T-helper 9 cell (primary cell): ENCODE results near the gene ANKRD9.

Experiments
- DNase-seq: peaks from one replicate; pipeline ENCODE4 v3.0.0-alpha.2; 2020

Gene ANKRD9

DNA sequence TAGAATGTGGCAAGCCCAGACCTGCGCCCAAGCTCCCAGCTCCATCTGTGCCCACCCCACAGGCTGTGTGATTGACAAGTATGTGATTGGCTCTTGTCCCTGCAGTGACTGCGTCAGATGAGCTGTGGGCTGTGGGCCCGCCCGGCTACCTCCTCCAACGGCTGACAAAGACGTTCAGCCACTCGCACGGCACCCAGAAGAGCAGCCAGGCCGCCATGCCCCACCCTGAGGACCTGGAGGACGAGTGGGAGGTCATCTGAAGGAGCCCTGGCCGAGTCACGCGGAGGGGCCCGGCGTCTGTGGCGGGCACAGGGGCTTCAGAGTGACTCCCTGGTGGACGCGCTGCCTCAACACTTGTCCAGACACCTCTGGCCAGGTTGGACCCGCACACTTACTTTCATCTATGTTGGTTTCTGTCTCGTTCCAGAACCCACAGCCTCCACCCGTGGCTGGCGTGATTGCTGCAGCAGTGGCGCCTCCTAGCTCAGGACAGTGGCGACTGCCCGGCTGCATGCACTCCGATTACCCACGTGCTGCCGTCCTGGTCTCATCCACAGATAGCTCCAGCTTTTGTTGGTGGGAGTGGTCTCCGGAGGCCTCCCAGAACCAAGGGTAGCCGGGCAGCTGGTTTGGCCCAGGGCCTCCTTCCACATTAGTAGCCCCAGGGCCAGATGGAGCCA is 11.4 kb downstream of the ANKRD9 start:
- DNase-seq, result no peak

DNA sequence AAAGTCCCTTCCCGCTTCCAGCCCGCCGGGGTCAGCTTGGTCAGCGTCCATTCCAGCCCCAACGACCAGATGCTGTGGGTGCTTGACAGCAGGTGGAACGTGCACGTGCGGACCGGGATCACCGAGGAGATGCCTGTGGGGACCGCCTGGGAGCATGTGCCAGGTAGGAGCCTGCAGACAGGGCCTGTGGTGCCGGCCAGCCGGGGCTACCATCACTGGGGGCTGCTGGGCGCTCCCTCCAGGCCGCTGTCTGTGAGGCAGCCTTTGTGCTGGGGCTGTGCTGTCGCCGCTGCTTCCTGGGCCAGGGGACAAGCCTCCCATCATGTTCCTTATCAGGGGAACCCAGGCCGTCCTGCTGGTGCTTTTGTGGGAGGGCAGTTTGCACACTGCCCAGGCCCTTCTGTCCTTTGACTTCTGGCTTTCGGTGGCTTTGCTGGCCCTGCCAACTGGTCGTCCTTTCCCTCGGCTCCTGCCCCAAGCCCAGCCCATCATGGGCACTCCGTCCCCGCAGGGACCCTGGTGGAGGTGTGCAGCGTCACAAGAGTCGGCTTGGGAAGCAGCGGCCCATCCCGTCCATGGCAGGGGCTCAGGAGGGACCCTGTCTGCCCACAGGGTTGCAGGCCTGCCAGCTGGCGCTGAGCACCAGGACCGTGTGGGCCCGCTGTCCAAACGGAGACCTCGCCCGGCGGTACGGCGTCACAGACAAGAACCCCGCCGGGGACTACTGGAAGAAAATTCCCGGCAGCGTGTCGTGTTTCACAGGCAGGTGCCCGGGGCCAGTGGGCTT is 12.4 kb downstream of the ANKRD9 start:
- no peak for DNase-seq

DNA sequence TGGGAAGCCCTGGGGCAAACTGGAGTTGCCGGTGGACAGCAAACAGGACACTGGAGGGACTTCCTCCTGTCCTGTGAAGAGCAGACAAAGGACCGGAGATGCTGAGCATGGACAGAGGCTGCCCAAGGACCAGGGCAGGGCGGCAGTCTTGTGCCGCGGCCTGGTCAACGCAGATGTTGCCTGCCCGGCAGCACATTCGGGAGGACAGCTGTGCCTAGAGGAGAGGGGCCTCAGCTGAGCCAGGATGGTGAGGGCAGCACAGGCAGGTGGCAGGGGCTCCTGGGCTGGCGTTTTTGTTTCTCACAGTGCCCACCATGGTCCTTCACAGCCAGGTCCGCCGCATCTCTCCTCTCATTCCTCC is 13.3 kb downstream of the ANKRD9 start:
- no peak for DNase-seq

DNA sequence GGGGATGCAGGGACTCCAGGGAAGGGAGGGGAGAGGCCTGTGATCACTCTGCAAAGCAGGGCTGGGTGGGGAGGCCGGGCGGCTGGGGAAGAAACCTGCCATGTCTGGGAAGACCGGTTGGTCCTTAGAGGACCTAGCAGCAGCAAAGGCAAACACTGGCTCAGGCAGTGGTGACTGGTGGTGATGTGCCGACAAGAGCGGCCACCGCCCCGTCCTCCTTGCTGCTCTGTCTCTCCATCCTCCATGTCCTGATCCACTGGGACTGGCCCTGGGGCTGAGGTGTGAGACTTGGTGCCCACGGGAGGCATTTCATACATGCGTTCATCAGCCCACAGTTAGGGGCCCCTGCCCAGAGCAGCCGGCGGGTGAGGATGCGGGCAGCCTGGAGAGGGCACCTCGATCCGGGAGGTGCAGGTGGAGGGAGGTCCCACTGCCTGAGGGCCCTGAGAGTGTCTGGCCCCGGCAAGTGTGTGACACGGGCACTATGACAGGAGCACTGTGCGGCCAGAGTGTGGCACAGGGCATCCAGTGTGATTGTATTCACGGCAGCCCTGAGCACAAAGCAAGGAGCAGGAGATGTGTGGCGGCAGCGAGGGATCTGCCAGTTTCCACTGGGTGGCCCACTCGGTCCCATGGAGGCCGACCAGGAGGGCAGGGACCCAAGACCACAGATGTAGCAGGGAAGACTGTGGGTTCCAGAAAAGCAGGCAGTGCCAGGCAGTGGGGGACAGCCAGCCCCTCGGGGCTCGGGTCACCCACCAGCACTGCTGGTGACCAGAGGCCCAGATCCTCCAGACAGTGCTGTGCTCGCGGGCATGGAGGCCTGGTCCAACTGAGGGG is 13.9 kb downstream of the ANKRD9 start:
- DNase-seq, result no peak

DNA sequence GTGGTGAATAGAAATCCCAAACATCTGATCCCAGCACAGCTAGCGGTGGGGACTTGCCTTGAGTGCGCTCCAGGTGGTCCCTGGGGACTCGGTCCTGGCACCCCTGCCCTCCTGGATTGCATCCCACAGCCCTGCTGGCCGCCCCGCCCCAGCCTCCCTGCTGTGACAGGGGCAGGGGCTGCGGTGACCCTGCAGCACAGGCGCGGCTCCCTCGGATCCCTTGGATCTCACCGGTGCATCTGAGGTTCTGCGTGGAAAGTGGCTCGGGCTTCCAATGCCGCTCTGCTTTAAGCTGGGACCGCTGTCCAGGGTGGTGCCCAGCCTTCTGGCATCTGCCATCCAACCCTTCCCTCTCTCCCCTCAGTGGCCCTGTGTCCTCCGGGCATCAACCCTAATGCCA is 16.0 kb downstream of the ANKRD9 start:
- DNase-seq, result no peak

DNA sequence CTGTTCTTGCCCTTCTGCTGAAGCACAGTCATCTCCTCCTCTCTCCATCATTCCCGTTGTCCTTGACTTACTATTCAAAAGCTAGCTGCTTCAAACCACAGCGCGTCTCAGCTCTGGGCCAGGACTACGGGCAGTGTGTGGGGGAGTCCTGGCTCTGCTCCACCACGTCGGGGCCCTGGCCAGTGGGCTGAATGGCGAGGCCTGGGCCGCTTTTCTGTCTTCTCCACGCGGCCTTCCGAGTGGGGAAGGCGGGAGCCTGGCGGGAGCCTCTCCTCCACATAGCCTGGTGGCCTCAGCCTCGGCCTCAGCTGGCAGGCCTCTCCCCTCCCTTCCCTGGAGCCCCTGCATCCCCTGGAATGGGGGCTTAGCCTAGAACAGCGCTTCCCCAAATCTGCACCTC is 16.5 kb downstream of the ANKRD9 start:
- no peak for DNase-seq

DNA sequence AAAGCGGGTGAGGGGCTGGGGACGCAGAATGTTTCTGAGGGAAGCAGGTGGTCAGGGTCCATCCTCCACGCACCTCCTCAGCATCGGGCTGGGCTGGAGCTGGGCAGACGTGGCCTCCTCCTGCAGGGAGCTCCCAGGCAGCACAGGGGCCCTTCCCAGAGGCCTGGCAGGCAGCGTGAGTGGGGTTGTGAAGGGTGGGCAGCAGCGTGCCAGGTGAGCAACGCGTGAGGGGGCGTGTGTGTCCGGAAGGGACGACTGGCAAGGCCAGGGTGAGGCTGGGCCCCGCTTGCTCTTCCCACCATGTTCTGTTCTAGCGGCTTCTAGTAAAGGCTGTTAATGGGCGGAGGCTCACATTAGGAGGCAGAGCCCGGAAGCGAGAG is 17.1 kb downstream of the ANKRD9 start:
- no peak for DNase-seq

DNA sequence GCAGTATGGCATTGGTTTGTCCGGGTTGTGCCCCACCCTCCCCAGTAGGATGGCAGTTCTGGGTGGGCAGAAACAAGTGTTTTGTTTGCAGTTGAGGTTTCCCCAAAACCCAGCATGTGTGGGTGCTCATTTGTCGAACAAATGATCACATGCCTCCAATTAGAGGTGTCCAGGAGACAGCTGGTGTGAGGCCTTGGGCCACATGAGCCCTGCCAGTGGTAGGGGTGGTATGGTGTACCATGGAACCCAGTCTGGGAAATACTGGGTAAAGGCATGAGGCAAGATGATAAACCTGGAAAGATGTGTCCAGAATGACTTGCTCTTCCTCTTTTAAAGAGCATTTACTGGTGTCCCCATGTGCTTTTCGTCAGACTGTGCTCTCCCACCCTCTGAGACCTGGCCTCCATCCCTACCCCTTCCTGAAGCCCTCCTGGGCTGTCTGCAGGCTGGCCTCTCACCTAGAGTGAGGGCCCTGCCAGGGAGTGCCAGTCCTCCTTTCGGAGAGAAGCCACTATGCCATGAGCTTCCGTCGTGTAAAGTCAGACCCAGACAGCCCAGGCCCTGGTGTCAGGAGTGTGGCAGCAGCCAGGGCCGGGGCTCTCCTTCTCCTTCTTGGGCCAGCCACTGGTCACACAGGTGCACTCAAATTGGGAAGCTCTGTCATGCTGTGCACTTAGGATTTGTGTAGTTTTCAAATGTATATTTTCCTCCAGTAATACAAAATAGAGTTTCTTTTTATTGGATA is 17.6 kb downstream of the ANKRD9 start:
- DNase-seq, result no peak

DNA sequence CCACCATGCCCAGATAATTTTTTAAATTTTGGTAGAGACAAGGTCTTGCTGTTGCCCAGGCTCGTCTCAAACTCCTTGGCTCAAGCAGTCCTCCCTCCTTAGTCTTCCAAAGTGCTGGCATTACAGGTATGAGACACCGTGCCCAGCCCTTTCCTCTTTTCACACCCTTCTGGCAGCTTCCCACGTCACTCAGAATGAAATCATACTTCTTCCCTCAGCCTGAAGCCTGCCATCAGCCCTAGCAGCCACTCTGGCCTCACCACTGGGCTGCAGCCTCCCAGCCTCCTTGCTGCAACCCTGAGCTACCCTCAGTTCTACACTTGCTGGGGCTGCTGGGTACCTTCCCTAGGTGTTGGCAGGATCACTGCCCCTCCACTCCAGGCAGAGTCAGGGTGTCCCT is 18.2 kb downstream of the ANKRD9 start:
- DNase-seq, result no peak

DNA sequence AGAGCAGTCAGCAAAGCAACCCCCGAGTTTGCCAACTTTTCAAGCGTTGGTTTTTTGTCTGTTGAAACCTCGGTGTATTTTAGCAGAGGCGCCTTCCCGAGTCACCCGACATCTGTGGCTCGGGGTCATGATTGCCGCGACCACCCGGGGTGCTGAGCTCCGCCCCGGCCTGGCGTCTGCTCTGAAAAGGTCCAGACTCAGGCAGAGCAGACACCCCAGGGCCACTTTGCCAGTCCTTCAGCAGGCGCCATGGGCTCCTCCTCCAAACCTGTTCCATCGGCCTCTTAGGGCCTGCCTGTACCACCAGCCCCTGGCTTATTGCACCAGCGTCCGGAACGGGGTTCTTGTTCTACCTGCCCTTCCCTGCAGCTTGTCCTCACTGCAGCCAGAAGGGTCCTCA is 19.1 kb downstream of the ANKRD9 start:
- DNase-seq, result no peak

DNA sequence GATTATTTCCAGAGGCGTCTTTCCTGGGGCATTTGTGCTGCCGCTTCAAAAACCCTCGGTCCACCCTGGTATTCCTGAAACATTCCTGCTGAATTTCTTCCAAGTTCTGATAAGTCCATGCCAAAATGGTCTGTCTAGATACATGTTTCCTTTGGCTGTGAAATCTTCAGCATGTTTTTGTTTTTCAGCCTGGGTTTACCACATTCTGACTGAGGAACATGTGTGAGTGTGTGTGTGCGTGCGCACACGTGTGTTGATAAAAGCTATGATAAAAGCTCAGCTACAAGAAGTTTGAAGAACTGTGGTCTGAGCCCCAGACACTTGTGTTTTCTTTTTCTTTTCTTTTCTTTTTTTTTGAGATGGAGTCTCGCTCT is 22.4 kb downstream of the ANKRD9 start:
- DNase-seq, result no peak

DNA sequence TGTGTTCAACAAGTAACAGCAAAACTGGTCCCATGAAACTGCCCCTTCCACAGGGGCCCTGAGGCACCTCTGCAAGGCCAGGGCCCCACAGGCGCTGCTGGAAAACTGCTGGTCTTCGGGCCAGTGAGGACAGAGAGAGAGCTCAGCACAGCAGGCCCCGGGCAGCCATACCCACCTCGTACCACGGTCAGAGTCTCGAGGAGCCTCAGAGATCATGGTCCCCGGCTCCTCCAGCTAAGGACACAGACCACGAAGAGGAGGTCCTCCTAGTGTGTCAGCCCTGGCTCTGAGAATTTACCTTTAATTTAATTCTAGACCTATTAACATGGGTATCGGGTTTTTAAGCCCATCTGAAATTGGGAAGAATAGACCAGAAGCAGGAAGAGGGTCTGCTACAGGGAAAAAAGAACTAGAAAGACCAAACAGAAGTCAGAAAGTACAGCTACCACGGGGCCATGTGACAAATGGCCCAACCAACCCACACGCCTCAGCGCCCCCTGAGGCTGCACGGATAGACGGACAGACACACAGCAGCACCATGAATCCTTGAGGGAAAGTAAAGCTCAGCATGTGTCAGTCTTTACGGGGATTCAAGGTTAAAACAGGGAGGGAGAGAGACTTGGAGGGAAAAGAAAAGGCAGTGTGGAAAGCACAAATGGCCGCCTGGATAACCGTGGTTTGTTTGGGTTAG is 22.9 kb downstream of the ANKRD9 start:
- DNase-seq, result no peak

DNA sequence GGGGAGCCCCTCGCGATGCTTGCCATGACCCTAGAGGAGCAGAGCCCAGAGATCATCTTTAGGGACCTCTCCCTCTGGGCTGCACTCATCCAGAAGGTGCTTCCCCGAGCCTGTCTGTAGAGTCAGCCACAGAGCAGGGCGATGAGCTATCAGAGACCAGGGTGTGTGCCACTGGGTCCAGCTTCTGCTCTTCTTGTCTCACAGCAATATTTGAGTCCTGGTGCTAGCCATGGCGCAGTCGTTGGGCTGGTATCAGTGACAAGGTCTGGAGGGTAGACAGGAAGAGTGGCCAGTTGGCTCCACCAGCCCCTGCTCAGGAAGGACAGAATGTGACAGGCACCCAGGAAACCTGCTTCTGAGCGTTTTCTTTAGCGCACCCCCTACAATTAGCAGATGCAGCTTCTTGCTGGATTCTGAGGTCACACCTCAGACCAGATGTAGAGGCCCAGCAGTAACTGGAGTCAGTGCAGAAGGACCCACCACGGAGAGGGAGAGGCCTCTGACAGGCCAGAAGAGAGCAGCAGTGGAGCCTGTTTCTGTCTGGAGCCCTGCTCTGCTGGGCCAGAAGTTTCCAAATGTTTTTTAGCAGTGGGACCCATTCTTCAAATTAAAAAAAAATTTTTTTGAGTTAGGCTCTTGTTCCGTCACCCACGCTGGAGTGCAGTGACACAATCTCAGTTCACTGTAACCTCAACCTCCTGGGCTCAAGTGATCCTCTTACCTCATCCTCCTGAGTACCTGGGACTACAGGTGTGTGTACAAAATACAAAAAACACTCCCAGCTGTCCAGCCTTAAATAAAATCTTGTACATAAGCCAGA is 23.7 kb downstream of the ANKRD9 start:
- no peak for DNase-seq

DNA sequence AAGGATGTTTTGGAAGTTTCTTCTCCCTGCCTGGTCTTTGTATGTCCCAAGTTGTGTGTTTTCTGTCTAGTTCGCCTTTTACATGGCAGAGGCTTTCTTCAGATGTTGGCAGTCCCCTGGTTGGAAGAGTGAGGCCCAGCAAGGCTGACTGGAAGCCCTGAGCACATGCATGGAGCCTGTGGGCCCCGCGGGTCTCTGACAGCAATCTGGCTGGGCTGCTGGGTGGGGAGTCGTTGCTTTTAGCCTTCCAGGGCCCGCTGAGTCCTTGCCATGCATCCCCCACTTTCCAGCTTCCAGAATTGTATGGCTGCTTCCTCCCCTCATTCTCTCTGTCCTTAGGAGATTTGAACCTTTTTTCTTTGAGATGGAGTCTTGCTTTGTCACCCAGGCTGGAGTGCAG is 25.3 kb downstream of the ANKRD9 start:
- no peak for DNase-seq

DNA sequence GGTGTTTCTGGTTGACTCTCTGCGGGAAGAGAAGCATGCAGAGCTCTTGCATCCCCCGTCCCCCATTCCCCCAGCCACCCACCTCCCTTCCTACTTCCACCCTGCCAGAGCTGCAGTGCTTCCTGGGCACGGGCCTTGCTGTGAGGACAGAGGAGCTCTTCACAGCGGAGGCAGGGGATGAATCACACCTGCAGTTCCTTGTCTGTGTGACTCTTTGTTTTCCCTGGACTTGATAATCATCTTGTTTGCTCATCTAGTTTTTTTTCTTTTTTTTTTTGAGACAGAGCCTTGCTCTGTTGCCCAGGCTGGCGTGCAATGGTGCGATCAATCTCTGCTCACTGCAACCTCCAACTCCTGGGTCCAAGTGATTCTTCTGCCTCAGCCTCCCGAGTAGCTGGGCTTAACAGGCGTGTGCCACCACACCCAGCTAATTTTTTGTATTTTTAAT is 27.8 kb downstream of the ANKRD9 start:
- DNase-seq, result no peak

DNA sequence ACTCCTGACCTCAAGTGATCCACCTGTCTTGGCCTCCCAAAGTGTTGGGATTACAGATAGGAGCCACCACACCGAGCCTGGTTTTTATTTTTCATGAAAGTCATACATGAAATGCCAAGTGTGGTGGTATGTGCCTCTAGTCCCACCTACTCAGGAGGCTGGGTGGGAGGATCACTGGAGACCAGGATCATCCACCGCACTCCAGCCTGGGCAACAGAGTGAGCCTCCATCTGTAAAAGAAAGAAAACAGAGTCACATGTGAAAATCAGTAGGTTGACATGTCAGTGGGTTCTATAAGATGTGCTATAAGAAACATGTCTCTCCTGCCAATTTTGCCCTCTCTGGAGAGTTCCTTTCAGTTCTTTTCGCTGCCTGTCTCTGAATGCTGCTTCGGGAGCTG is 28.2 kb downstream of the ANKRD9 start:
- no peak for DNase-seq

DNA sequence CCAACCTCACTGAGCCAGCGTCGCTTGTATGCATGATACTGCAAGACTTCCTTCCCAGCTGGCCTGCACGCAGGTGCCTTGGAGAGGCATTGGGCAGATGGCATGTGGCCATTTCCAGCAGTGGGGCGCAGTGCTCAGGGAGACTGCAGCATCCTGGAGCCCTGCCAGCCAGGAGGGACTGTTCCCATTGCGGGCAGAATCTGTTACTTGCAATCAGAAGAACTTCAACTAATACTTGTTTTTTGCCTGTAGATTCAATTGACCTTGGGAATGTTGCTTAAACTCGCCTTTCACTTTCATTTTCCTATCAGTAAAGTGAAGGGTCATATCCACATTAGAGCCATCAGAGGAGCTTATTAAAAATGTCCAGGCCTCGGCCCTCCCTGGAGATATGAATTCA is 29.8 kb downstream of the ANKRD9 start:
- no peak for DNase-seq

DNA sequence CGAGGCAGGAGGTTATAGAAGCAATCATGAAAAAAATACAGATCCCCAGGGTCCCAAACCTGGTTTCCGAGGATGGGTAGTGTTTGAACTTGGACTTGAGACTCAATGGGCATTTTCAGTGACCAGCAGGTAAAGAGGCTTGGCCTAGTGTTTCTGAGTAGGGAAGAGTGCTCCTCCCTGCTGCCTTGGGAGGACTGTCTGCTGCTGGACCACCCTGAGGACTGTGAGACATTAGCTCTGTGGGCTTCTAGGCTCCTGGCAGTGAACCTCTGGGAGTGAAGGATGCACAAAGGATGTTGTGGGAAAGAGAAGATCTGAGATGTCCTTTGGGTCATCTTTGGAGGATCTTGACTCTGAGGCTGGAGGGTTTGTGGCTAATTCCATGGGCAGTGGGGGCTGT is 30.5 kb downstream of the ANKRD9 start:
- no peak for DNase-seq

DNA sequence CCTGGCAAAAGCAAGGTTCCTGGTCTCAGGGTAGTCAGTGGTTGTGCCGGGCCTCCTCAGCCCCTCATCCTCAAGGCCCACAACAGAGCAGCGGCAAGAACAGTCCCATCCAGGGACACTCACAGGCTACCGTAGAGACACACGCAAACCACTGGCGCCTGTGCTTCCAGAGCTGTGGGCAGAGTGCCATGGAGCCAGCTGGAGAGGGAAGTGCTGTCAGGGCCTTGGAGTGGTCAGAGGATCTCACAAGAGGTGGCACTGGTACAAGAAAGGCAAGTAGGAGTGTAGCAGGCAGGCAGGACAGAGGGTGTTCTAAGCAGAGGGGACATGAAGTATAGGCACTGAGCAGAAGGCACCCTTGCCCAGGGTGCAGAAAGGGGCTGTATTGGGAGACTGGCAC is 34.6 kb downstream of the ANKRD9 start:
- DNase-seq, result no peak

DNA sequence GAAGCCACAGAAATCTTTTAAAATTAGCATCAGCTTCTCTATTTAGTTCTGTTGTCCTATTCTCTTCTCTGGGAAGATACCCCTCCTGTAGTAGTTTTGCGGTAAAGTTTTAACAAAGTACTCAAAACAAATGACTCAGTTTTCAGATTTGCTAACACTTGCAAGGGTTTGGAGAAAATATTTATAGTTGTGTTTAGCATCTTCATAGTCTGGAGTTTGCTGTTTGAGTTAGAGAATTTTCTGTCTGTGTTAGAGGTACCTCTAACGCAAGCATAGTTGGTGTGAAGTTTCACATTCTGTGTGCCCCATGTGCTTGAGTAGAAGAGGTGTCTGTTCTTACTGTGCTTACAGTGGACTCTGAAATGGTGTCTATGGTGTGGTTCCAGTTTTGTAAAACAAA is 36.0 kb downstream of the ANKRD9 start:
- DNase-seq, result no peak

DNA sequence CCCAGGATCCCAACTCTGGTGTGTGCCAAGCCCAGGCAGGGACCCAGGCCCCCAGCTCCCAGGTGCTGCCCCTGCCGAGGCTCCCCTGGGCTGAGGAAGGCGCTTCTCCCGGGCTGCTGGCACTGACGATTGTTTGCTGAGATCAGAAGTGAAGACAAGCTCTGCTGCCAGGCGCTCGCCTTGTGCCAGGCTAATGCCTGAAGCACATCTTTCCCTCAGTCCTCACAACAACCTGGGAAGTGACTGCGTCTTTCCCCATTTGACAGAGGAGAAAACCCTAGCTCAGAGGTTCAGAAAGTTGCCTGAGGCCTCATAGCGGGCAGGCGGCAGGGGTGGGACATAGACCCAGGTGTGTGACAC is 36.8 kb downstream of the ANKRD9 start:
- no peak for DNase-seq
